ENCODE data around the gene SLCO2A1.

The SLCO2A1 gene

GRCh38 chr3:134040066-134040465, 10.3 kb upstream of the SLCO2A1 start:
- no peak overlapping the region for H3K9ac ChIP-seq (ENCODE audit: low read length)
- H3K9me2 ChIP-seq (replicated peaks; ENCODE audit: insufficient read depth, low read length), result no peaks in the 10 kb centered on the region
- H3K36me3 ChIP-seq (ENCODE audit: low read length), result no peaks in the 10 kb centered on the region
- no peak overlapping the region for H3K4me3 ChIP-seq (ENCODE audit: insufficient read depth, low read length, poor library complexity, severe bottlenecking)
- H3K9me3 ChIP-seq (ENCODE audit: insufficient read depth, low read length), result peaks cover 26% of the 10 kb centered on the region; the same call in 1 of the 2 replicates
- H3K27me3 ChIP-seq (ENCODE audit: low read length), result no peaks in the 10 kb centered on the region
- H4K20me1 ChIP-seq (ENCODE audit: low read depth, low read length), result no peaks in the 10 kb centered on the region
- no peak for TF ChIP-seq EZH2phosphoT487 (conservative IDR thresholded peaks at IDR 0.05; ENCODE audit: low read length)
- no peak for TF ChIP-seq CTCF (IDR thresholded peaks at IDR 0.05; ENCODE audit: insufficient read depth, low read length, poor library complexity, severe bottlenecking)
- H2AFZ ChIP-seq (ENCODE audit: low read depth, low read length, severe bottlenecking), result no peak overlapping the region
- H3K4me2 ChIP-seq (ENCODE audit: low read depth, low read length, poor library complexity, severe bottlenecking), result no peak overlapping the region
- H3K79me2 ChIP-seq (ENCODE audit: insufficient read depth, low read length), result no peaks in the 10 kb centered on the region
- no peaks in the 10 kb centered on the region for H3F3A ChIP-seq (ENCODE audit: insufficient read depth)
- no peak overlapping the region for H3K27ac ChIP-seq (ENCODE audit: low read depth, low read length)

GRCh38 chr3:134039161-134039862, 9.6 kb upstream of the SLCO2A1 start:
- no peaks in the 10 kb centered on the region for H3K79me2 ChIP-seq (ENCODE audit: insufficient read depth, low read length)
- H3K9me2 ChIP-seq (replicated peaks; ENCODE audit: insufficient read depth, low read length), result no peaks in the 10 kb centered on the region
- no peak overlapping the region for H2AFZ ChIP-seq (ENCODE audit: low read depth, low read length, severe bottlenecking)
- no peak overlapping the region for H3K4me3 ChIP-seq (ENCODE audit: insufficient read depth, low read length, poor library complexity, severe bottlenecking)
- no peak overlapping the region for H3K4me2 ChIP-seq (ENCODE audit: low read depth, low read length, poor library complexity, severe bottlenecking)
- no peaks in the 10 kb centered on the region for H3K36me3 ChIP-seq (ENCODE audit: low read length)
- no peak overlapping the region for H3K9ac ChIP-seq (ENCODE audit: low read length)
- H4K20me1 ChIP-seq (ENCODE audit: low read depth, low read length), result no peaks in the 10 kb centered on the region
- peaks cover 23% of the 10 kb centered on the region; the same call in 1 of the 2 replicates for H3K9me3 ChIP-seq (ENCODE audit: insufficient read depth, low read length)
- H3K27ac ChIP-seq (ENCODE audit: low read depth, low read length), result no peak overlapping the region
- TF ChIP-seq CTCF (IDR thresholded peaks at IDR 0.05; ENCODE audit: insufficient read depth, low read length, poor library complexity, severe bottlenecking), result no peak
- TF ChIP-seq EZH2phosphoT487 (conservative IDR thresholded peaks at IDR 0.05; ENCODE audit: low read length), result no peak
- no peaks in the 10 kb centered on the region for H3K27me3 ChIP-seq (ENCODE audit: low read length)
- no peaks in the 10 kb centered on the region for H3F3A ChIP-seq (ENCODE audit: insufficient read depth)

- no peak overlapping the region for H3K4me3 ChIP-seq (ENCODE audit: insufficient read depth, low read length, poor library complexity, severe bottlenecking)
- no peak overlapping the region for H3K4me2 ChIP-seq (ENCODE audit: low read depth, low read length, poor library complexity, severe bottlenecking)
Measured at GRCh38 chr3:134038716-134039115, 9.0 kb upstream of the SLCO2A1 start.

More at GRCh38 chr3:134038716-134039115, 9.0 kb upstream of the SLCO2A1 start:
- no peaks in the 10 kb centered on the region for H3K79me2 ChIP-seq (ENCODE audit: insufficient read depth, low read length)
- no peaks in the 10 kb centered on the region for H3K36me3 ChIP-seq (ENCODE audit: low read length)
- H3F3A ChIP-seq (ENCODE audit: insufficient read depth), result no peaks in the 10 kb centered on the region
- TF ChIP-seq EZH2phosphoT487 (conservative IDR thresholded peaks at IDR 0.05; ENCODE audit: low read length), result no peak
- no peak for TF ChIP-seq CTCF (IDR thresholded peaks at IDR 0.05; ENCODE audit: insufficient read depth, low read length, poor library complexity, severe bottlenecking)
- no peaks in the 10 kb centered on the region for H3K27me3 ChIP-seq (ENCODE audit: low read length)
- no peak overlapping the region for H3K9ac ChIP-seq (ENCODE audit: low read length)
- no peak overlapping the region for H2AFZ ChIP-seq (ENCODE audit: low read depth, low read length, severe bottlenecking)
- peaks cover 17% of the 10 kb centered on the region; the same call in 1 of the 2 replicates for H3K9me3 ChIP-seq (ENCODE audit: insufficient read depth, low read length)
- H3K9me2 ChIP-seq (replicated peaks; ENCODE audit: insufficient read depth, low read length), result no peaks in the 10 kb centered on the region
- no peak overlapping the region for H3K27ac ChIP-seq (ENCODE audit: low read depth, low read length)
- no peaks in the 10 kb centered on the region for H4K20me1 ChIP-seq (ENCODE audit: low read depth, low read length)

All from SU-DHL-6 (cell line).